Left ventricle myocardium inferior (tissue), 1 donor: Measurements from ENCODE around the gene C1orf52. TPM values are rescaled to one million over a fixed set of nuclear protein-coding genes. Genes with fewer than 3 reads are reported as not detected.

Source experiments
- DNase-seq: peaks from one replicate; pipeline ENCODE4 v3.0.0-alpha.2; 2020
- H3K27ac ChIP-seq: fragments of 200-600 bp; replicated peaks from 2 replicates; pipeline ENCODE4 v1.8.0; 2021
- H3K27me3 ChIP-seq: fragments of 200-600 bp; 2 replicates; pipeline ENCODE4 v1.8.0; 2021; ENCODE audit warnings: low read depth
- H3K36me3 ChIP-seq: fragments of 200-600 bp; 2 replicates; pipeline ENCODE4 v1.8.0; 2021
- H3K4me1 ChIP-seq: fragments of 200-600 bp; 2 replicates; pipeline ENCODE4 v1.8.0; 2021
- H3K4me3 ChIP-seq: fragments of 200-600 bp; 2 replicates; pipeline ENCODE4 v1.8.0; 2021; ENCODE audit warnings: mild to moderate bottlenecking, moderate library complexity
- H3K9me3 ChIP-seq: fragments of 200-600 bp; replicated peaks from 2 replicates; pipeline ENCODE4 v1.8.0; 2021
- intact Hi-C: fragments of 100-400 bp; cut with micrococcal nuclease; formaldehyde crosslinking; loops from one replicate; pipeline ENCODE4 v1.11.0; 2022
- total RNA-seq: library from RNA; stranded (reverse); fragmentation: NEBNext Ultra II Directional; extraction: Animal tissue kit (Norgen Biotek cat#: 25700); gene quantifications from one replicate; pipeline ENCODE4 v1.2.1, GENCODE V29; 2021
- TF ChIP-seq, protein P1 (sequence below): fragments of 200-600 bp; IDR thresholded peaks from 2 replicates; pipeline ENCODE4 v1.8.0; 2021; ENCODE audit warnings: antibody characterized with exemption, mild to moderate bottlenecking, borderline replicate concordance
- donor health status: DM: no; HTN: yes; CAD: no; lungs with severe emphysema.

Gene C1orf52
- total RNA-seq, 1 donor from 2014 or later, result 18.5 TPM

GRCh38 chr1:85295654-85296053 lies 36.2 kb upstream of the C1orf52 start:
- TF ChIP-seq, protein P1, sequence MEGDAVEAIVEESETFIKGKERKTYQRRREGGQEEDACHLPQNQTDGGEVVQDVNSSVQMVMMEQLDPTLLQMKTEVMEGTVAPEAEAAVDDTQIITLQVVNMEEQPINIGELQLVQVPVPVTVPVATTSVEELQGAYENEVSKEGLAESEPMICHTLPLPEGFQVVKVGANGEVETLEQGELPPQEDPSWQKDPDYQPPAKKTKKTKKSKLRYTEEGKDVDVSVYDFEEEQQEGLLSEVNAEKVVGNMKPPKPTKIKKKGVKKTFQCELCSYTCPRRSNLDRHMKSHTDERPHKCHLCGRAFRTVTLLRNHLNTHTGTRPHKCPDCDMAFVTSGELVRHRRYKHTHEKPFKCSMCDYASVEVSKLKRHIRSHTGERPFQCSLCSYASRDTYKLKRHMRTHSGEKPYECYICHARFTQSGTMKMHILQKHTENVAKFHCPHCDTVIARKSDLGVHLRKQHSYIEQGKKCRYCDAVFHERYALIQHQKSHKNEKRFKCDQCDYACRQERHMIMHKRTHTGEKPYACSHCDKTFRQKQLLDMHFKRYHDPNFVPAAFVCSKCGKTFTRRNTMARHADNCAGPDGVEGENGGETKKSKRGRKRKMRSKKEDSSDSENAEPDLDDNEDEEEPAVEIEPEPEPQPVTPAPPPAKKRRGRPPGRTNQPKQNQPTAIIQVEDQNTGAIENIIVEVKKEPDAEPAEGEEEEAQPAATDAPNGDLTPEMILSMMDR, result no peak
- H3K4me1 ChIP-seq, result peaks cover 21% of the 10 kb centered on the region
- no peak overlapping the region for H3K27ac ChIP-seq
- H3K9me3 ChIP-seq, result no peaks in the 10 kb centered on the region
- DNase-seq, result no peak
- H3K36me3 ChIP-seq, result no peaks in the 10 kb centered on the region
- intact Hi-C loops, result no loop called here
- no peak overlapping the region for H3K4me3 ChIP-seq
- H3K27me3 ChIP-seq, result no peaks in the 10 kb centered on the region

DNA sequence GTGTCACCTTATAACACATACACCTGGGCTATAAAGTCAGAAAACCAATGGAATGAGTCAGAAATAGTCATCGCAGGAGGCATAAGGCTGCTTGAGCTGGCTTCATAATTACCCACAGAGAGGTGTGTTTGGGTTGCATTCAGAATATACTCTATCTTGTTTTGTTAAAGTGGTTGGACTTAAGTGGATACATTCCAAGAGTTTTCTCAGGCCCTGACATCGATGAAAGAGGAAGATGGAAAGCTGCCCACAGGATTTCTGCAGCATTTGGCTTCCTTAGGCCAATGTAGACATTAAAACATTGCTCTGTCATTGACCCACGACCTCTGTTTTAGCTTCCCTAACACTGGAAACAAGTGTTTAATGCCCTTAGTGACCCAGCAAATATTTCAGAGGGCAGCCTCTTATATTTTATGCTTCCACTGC lies 35.6 kb upstream of the C1orf52 start:
- no peaks in the 10 kb centered on the region for H3K27me3 ChIP-seq
- no peaks in the 10 kb centered on the region for H3K9me3 ChIP-seq
- H3K27ac ChIP-seq, result no peak overlapping the region
- no peak for DNase-seq
- intact Hi-C loops, result no loop called here
- H3K4me1 ChIP-seq, result peaks cover 24% of the 10 kb centered on the region
- no peak overlapping the region for H3K4me3 ChIP-seq
- TF ChIP-seq, protein P1, result no peak
- H3K36me3 ChIP-seq, result no peaks in the 10 kb centered on the region

GRCh38 chr1:85290826-85291225 lies 31.4 kb upstream of the C1orf52 start:
- Histone ChIP-seq H3K36me3 (no peaks in the 10 kb centered on the region), H3K9me3 (no peaks in the 10 kb centered on the region), H3K27me3 (no peaks in the 10 kb centered on the region), H3K4me1 (peaks cover 8% of the 10 kb centered on the region), H3K27ac (no peak overlapping the region), H3K4me3 (no peak overlapping the region)
- intact Hi-C loops, result no loop called here
- TF ChIP-seq, protein P1, result no peak
- no peak for DNase-seq

DNA sequence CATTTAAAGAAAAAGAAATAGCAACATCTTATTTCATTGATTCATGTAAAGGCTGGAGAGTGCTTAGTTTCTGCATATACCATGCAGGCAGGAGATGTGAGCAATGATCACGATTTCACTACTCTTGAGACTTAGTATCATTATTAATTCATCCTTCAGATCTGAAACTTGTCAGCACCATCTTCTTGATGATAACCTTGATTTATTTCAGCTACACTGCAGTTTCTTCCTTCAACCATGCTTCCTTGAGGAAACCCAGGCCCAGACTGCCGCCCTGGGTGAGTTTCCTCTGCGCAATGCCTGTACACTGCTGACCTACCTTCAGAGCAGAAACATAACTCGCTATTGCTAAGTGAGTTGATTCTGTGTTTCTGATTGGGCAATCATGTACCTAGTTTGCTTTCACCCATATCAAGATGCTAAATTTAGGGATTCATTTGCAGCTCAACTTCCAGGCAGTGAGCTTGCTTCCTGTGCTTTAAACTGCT lies 30.4 kb upstream of the C1orf52 start:
- Histone ChIP-seq H3K36me3 (no peaks in the 10 kb centered on the region), H3K4me1 (peaks cover 8% of the 10 kb centered on the region), H3K27ac (peak overlapping the region; percentile 48), H3K27me3 (no peaks in the 10 kb centered on the region), H3K9me3 (no peaks in the 10 kb centered on the region), H3K4me3 (no peak overlapping the region)
- DNase-seq, result no peak
- TF ChIP-seq, protein P1, result no peak
- intact Hi-C loops, result no loop called here

GRCh38 chr1:85289207-85289847 lies 29.9 kb upstream of the C1orf52 start:
- no peak overlapping the region for H3K4me3 ChIP-seq
- H3K9me3 ChIP-seq, result no peaks in the 10 kb centered on the region
- no peaks in the 10 kb centered on the region for H3K27me3 ChIP-seq
- no peak overlapping the region for H3K27ac ChIP-seq
- peaks cover 8% of the 10 kb centered on the region for H3K4me1 ChIP-seq
- TF ChIP-seq, protein P1, result no peak
- no peak for DNase-seq
- intact Hi-C loops, result no loop called here
- H3K36me3 ChIP-seq, result no peaks in the 10 kb centered on the region
